SJSA1 (cell line): ENCODE measurements around the gene NUB1. TPM values are rescaled to one million over a fixed set of nuclear protein-coding genes. Genes with fewer than 3 reads are reported as not detected.

Experiments
- DNase-seq, 2 experiments: peaks; one replicate each; pipeline ENCODE4 v3.0.0-alpha.2; 2015 to 2020; ENCODE audit warnings: low spot score in 2 of 2, low read depth in 1 of 2
- H3K27ac ChIP-seq: fragments of 250-450 bp; sonication (Bioruptor Pico); 2 replicates; pipeline ENCODE4 v1.5.1; 2020; ENCODE audit warnings: mild to moderate bottlenecking, moderate library complexity
- H3K27me3 ChIP-seq: fragments of 250-450 bp; sonication (Bioruptor Pico); replicated peaks from 2 replicates; pipeline ENCODE4 v1.5.1; 2020; ENCODE audit warnings: mild to moderate bottlenecking, moderate library complexity
- H3K36me3 ChIP-seq: fragments of 250-450 bp; sonication (Bioruptor Pico); 2 replicates; pipeline ENCODE4 v1.5.1; 2020; ENCODE audit warnings: mild to moderate bottlenecking
- H3K4me1 ChIP-seq: fragments of 250-450 bp; sonication (Bioruptor Pico); replicated peaks from 2 replicates; pipeline ENCODE4 v1.6.1; 2021; ENCODE audit warnings: mild to moderate bottlenecking
- H3K4me3 ChIP-seq: fragments of 250-450 bp; sonication (Bioruptor Pico); 2 replicates; pipeline ENCODE4 v1.5.1; 2020; ENCODE audit warnings: mild to moderate bottlenecking
- H3K9me3 ChIP-seq: fragments of 250-450 bp; sonication (Bioruptor Pico); replicated peaks from 2 replicates; pipeline ENCODE4 v1.5.1; 2020; ENCODE audit warnings: mild to moderate bottlenecking
- total RNA-seq: library from RNA; depleted of rRNA; stranded (reverse); fragments of >200 nt; shearing (Covaris generic); gene quantifications from 2 replicates; pipeline ENCODE4 v1.2.3, GENCODE V29; 2014

NUB1 gene
- total RNA-seq, 1 experiment from 2014 or later, result 50.6 TPM

GRCh38 chr7:151366166-151366879 is 24.7 kb downstream of the NUB1 start:
- 0 out of 2 replicates have a peak overlapping the region, but pooled peaks have one; percentile 6 for H3K27ac ChIP-seq
- no peaks in the 10 kb centered on the region for H3K27me3 ChIP-seq
- peak in 1 of 2 experiments; percentile 16 for DNase-seq
- H3K9me3 ChIP-seq, result no peaks in the 10 kb centered on the region
- H3K4me1 ChIP-seq, result peaks cover 20% of the 10 kb centered on the region
- peaks cover 31% of the 10 kb centered on the region for H3K36me3 ChIP-seq
- H3K4me3 ChIP-seq, result no peak overlapping the region

GRCh38 chr7:151366880-151367222 is 25.2 kb downstream of the NUB1 start:
- no peaks in the 10 kb centered on the region for H3K9me3 ChIP-seq
- no peak overlapping the region for H3K4me3 ChIP-seq
- no peaks in the 10 kb centered on the region for H3K27me3 ChIP-seq
- H3K27ac ChIP-seq, result 0 out of 2 replicates have a peak overlapping the region, but pooled peaks have one; percentile 6
- peaks cover 20% of the 10 kb centered on the region for H3K4me1 ChIP-seq
- H3K36me3 ChIP-seq, result peaks cover 26% of the 10 kb centered on the region
- peak in 1 of 2 experiments; percentile 34 for DNase-seq

- DNase-seq, result no peak
- Histone ChIP-seq H3K27me3 (no peaks in the 10 kb centered on the region), H3K9me3 (no peaks in the 10 kb centered on the region), H3K4me3 (no peak overlapping the region), H3K27ac (no peak overlapping the region), H3K36me3 (peaks cover 21% of the 10 kb centered on the region), H3K4me1 (peaks cover 20% of the 10 kb centered on the region)
These were observed 25.7 kb downstream of the NUB1 start for GRCh38 chr7:151367284-151367683.

- no peaks in the 10 kb centered on the region for H3K9me3 ChIP-seq
- peaks cover 14% of the 10 kb centered on the region for H3K36me3 ChIP-seq
- H3K4me3 ChIP-seq, result no peak overlapping the region
- no peak overlapping the region for H3K27ac ChIP-seq
- no peaks in the 10 kb centered on the region for H3K27me3 ChIP-seq
- peaks cover 20% of the 10 kb centered on the region for H3K4me1 ChIP-seq
- DNase-seq, result peak; percentile 74 to 82
These were observed 26.5 kb downstream of the NUB1 start for GRCh38 chr7:151368136-151368571.

- peaks cover 15% of the 10 kb centered on the region for H3K4me1 ChIP-seq
- H3K36me3 ChIP-seq, result peaks cover 24% of the 10 kb centered on the region
These were observed 29.7 kb downstream of the NUB1 start for GRCh38 chr7:151371266-151371665.

GRCh38 chr7:151372612-151373265 is 31.1 kb downstream of the NUB1 start:
- 0 out of 2 replicates have a peak, but pooled peaks cover 3% of the 10 kb centered on the region for H3K4me1 ChIP-seq
- H3K27ac ChIP-seq, result no peak overlapping the region
- peaks cover 27% of the 10 kb centered on the region for H3K36me3 ChIP-seq
- no peak for DNase-seq
- no peak overlapping the region for H3K4me3 ChIP-seq
- H3K27me3 ChIP-seq, result no peaks in the 10 kb centered on the region
- H3K9me3 ChIP-seq, result no peaks in the 10 kb centered on the region

More at GRCh38 chr7:151371266-151371665, 29.7 kb downstream of the NUB1 start:
- H3K27me3 ChIP-seq, result no peaks in the 10 kb centered on the region
- no peak overlapping the region for H3K4me3 ChIP-seq
- H3K27ac ChIP-seq, result no peak overlapping the region
- DNase-seq, result no peak
- no peaks in the 10 kb centered on the region for H3K9me3 ChIP-seq

GRCh38 chr7:151373599-151373998 is 32.0 kb downstream of the NUB1 start:
- Histone ChIP-seq H3K4me3 (no peak overlapping the region), H3K27me3 (no peaks in the 10 kb centered on the region), H3K4me1 (no peaks in the 10 kb centered on the region), H3K27ac (no peak overlapping the region), H3K9me3 (no peaks in the 10 kb centered on the region), H3K36me3 (peaks cover 27% of the 10 kb centered on the region)
- DNase-seq, result no peak

GRCh38 chr7:151374139-151374538 is 32.5 kb downstream of the NUB1 start:
- DNase-seq, result no peak
- Histone ChIP-seq H3K27ac (no peak overlapping the region), H3K4me1 (no peaks in the 10 kb centered on the region), H3K27me3 (no peaks in the 10 kb centered on the region), H3K9me3 (no peaks in the 10 kb centered on the region), H3K36me3 (peaks cover 22% of the 10 kb centered on the region), H3K4me3 (no peak overlapping the region)

- Histone ChIP-seq H3K4me3 (no peak overlapping the region), H3K36me3 (peaks cover 19% of the 10 kb centered on the region), H3K9me3 (no peaks in the 10 kb centered on the region), H3K27ac (no peak overlapping the region), H3K27me3 (no peaks in the 10 kb centered on the region), H3K4me1 (no peaks in the 10 kb centered on the region)
- DNase-seq, result no peak
These were observed 33.1 kb downstream of the NUB1 start for GRCh38 chr7:151374726-151375125.

- no peaks in the 10 kb centered on the region for H3K27me3 ChIP-seq
- no peaks in the 10 kb centered on the region for H3K4me1 ChIP-seq
- peaks cover 19% of the 10 kb centered on the region for H3K36me3 ChIP-seq
- H3K9me3 ChIP-seq, result no peaks in the 10 kb centered on the region
- H3K27ac ChIP-seq, result no peak overlapping the region
- no peak overlapping the region for H3K4me3 ChIP-seq
- no peak for DNase-seq
These were observed 34.1 kb downstream of the NUB1 start for GRCh38 chr7:151375530-151376217.

- DNase-seq, result no peak
- H3K27me3 ChIP-seq, result 0 out of 2 replicates have a peak, but pooled peaks cover 1% of the 10 kb centered on the region
- H3K36me3 ChIP-seq, result peaks cover 15% of the 10 kb centered on the region
- H3K27ac ChIP-seq, result no peak overlapping the region
- H3K9me3 ChIP-seq, result no peaks in the 10 kb centered on the region
- H3K4me3 ChIP-seq, result no peak overlapping the region
- H3K4me1 ChIP-seq, result no peaks in the 10 kb centered on the region
These were observed 34.7 kb downstream of the NUB1 start for GRCh38 chr7:151376218-151376902.

- Histone ChIP-seq H3K36me3 (peaks cover 15% of the 10 kb centered on the region), H3K4me3 (no peak overlapping the region), H3K9me3 (no peaks in the 10 kb centered on the region), H3K27ac (no peak overlapping the region), H3K27me3 (peaks cover 9% of the 10 kb centered on the region; the same call in 1 of the 2 replicates), H3K4me1 (no peaks in the 10 kb centered on the region)
- no peak for DNase-seq
These were observed 35.8 kb downstream of the NUB1 start for GRCh38 chr7:151377406-151377805.

GRCh38 chr7:151378011-151378410 is 36.4 kb downstream of the NUB1 start:
- no peak for DNase-seq
- peaks cover 15% of the 10 kb centered on the region for H3K36me3 ChIP-seq
- no peaks in the 10 kb centered on the region for H3K4me1 ChIP-seq
- H3K27ac ChIP-seq, result no peak overlapping the region
- H3K9me3 ChIP-seq, result no peaks in the 10 kb centered on the region
- H3K27me3 ChIP-seq, result peaks cover 11% of the 10 kb centered on the region; the same call in 1 of the 2 replicates
- no peak overlapping the region for H3K4me3 ChIP-seq
